Adrenal gland (tissue), 5 donors: Measurements from ENCODE around the gene SOX13.
"Not testable (repeated sequence)": the region's sequence is repeated elsewhere in the genome, so short reads cannot be mapped to it uniquely, and the experiment has no call there.

Source experiments
- CTCF ChIP-seq, 6 experiments: fragments of 450-650 bp in 4 of 6; fragments of 200-600 bp in 2 of 6; sonication (generic) in 1 of 6; IDR thresholded peaks; 1 replicate in 5 of 6; 2 replicates in 1 of 6; pipeline versions ENCODE4 v1.5.1 to v1.8.0; 2016 to 2021; ENCODE audit warnings: antibody characterized with exemption in 6 of 6, mild to moderate bottlenecking in 2 of 6, moderate library complexity in 1 of 6
- POLR2A ChIP-seq, 2 donors: fragments of 450-650 bp; IDR thresholded peaks; one replicate each; pipeline ENCODE4 v1.6.1; 2017; ENCODE audit warnings: antibody characterized with exemption in 2 of 2, mild to moderate bottlenecking in 2 of 2, moderate library complexity in 1 of 2
- donor health status: DM: no; HTN: no; CAD: no.

GRCh38 chr1:204048796-204049195 is 24.1 kb upstream of the SOX13 start:
- TF ChIP-seq CTCF, POLR2A (IDR thresholded peaks at IDR 0.05): not testable (repeated sequence)
